ENCODE results near the gene RSF1. TPM values are rescaled to one million over a fixed set of nuclear protein-coding genes. Genes with fewer than 3 reads are reported as not detected.

The RSF1 gene
- total RNA-seq, 1 experiment from 2014 or later = 83.0 TPM

DNA sequence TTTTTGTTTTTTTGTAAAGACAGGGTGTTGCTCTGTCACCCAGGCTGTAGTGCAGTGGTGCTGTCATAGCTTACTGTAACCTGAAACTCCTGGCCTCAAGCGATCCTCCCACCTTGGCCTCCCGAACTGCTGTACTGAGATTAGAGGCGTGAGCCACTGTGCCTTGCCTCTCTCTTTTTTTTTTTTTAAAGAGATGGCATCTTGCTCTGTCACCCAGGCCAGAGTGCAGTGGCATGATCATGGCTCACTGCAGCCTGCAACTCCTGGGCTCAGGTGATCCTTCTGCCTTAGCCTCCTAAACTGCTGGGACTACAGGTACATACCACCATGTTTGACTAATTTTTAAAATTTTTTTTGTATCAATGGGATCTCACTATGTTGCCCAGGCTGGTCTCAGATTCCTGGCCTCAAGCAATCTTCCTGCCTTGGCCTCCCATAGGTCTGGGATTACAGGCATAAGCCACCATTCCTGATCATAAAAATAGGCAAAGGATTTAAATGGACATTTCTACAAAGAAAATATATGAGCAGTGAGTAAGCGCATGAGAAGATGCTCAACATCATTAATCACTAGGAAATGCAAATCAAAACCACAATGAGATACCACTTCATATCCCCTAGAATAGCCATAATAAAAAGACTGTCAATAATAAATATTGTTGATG lies 165.6 kb downstream of the RSF1 start:
- H3K27ac ChIP-seq (ENCODE audit: low read length) = no peak overlapping the region
- CTCF ChIA-PET = no interaction called here
- BruUV-seq (replicated peaks) = no TSS peak
- DNase-seq (ENCODE audit: low read depth, low spot score) (no peak), ATAC-seq (no peak)
- POLR2A ChIA-PET = no interaction called here
- H3K9me3 ChIP-seq (ENCODE audit: control insufficient read depth, insufficient read depth, low read depth, low read length) = no peaks in the 10 kb centered on the region
- intact Hi-C loops (cut with micrococcal nuclease; ENCODE audit: unreplicated experiment) (no loop called here), in situ Hi-C loops (cut with HindIII; ENCODE audit: low pct_unique_long_range_greater_than_20kb, low sequenced_read_pairs) (no loop called here)
- H3K4me3 ChIP-seq (ENCODE audit: low read depth in 2 of 2, low read length in 2 of 2) = no peak overlapping the region
- H3K36me3 ChIP-seq (ENCODE audit: control insufficient read depth, insufficient read depth, low read length) = no peaks in the 10 kb centered on the region
- TF ChIP-seq POLR2AphosphoS5 (IDR thresholded peaks at IDR 0.05; ENCODE audit: low read depth, low read length) = no peak
- TF ChIP-seq TCF7L2 (IDR thresholded peaks at IDR 0.05; ENCODE audit: low read depth, low read length) = no peak
- no peak for TF ChIP-seq REST (IDR thresholded peaks at IDR 0.05; ENCODE audit: insufficient read depth in 1 of 2, low read depth in 2 of 2, low read length in 1 of 2)
- TF ChIP-seq SIN3A (IDR thresholded peaks at IDR 0.05; ENCODE audit: borderline replicate concordance, insufficient read depth, low read depth, low read length) = no peak
- no peaks in the 10 kb centered on the region for H3K27me3 ChIP-seq (ENCODE audit: control insufficient read depth, insufficient read depth, low read length)
- H3K4me1 ChIP-seq (ENCODE audit: control insufficient read depth, insufficient read depth, low read length) = no peaks in the 10 kb centered on the region

DNA sequence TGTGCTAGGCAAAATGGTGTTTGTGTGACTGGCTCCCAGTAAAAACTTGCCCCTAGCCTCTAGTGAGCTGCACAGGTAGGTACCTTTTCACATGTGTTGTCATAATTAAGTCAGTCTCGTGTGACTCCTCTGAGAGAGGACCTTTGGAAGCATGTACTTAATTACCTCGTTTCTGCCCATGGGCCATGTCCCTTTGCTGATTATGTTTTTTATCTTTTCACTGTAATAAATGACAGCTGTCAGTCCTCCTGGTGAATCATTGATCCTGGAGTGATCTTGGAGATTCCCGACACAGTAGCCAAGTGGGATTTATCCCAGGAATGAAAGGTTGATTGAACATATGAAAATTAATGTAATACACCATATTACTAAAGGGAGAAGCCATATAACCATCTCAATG lies 170.4 kb downstream of the RSF1 start:
- no peaks in the 10 kb centered on the region for H3K9me3 ChIP-seq (ENCODE audit: control insufficient read depth, insufficient read depth, low read depth, low read length)
- H3K4me3 ChIP-seq (ENCODE audit: low read depth in 2 of 2, low read length in 2 of 2) = no peak overlapping the region
- H3K27ac ChIP-seq (ENCODE audit: low read length) = no peak overlapping the region
- intact Hi-C loops (cut with micrococcal nuclease; ENCODE audit: unreplicated experiment) = no loop called here
- ChIA-PET CTCF (no interaction called here), POLR2A (interaction anchor here (0.6 kb wide), 1 partner anchor 110 kb away, joined by 7 read pairs; no protein-coding TSS in a partner anchor)
- DNase-seq (ENCODE audit: low read depth, low spot score) (no peak), ATAC-seq (no peak)
- H3K4me1 ChIP-seq (ENCODE audit: control insufficient read depth, insufficient read depth, low read length) = no peaks in the 10 kb centered on the region
- H3K36me3 ChIP-seq (ENCODE audit: control insufficient read depth, insufficient read depth, low read length) = no peaks in the 10 kb centered on the region
- no TSS peak for BruUV-seq (replicated peaks)
- in situ Hi-C loops (cut with HindIII; ENCODE audit: low pct_unique_long_range_greater_than_20kb, low sequenced_read_pairs) = no loop called here
- TF ChIP-seq REST (IDR thresholded peaks at IDR 0.05; ENCODE audit: insufficient read depth in 1 of 2, low read depth in 2 of 2, low read length in 1 of 2) (no peak), TCF7L2 (IDR thresholded peaks at IDR 0.05; ENCODE audit: low read depth, low read length) (no peak), POLR2AphosphoS5 (IDR thresholded peaks at IDR 0.05; ENCODE audit: low read depth, low read length) (no peak), SIN3A (IDR thresholded peaks at IDR 0.05; ENCODE audit: borderline replicate concordance, insufficient read depth, low read depth, low read length) (no peak), CTCF (IDR thresholded peaks at IDR 0.05) (no peak)
- no peaks in the 10 kb centered on the region for H3K27me3 ChIP-seq (ENCODE audit: control insufficient read depth, insufficient read depth, low read length)

Measured in Panc1 (cell line).